NCI-H1092 (cell line): ENCODE results near the gene BID.

ENCODE experiments used
- DNase-seq: peaks from one replicate; lab custom pipeline; 2025; lab: John Stamatoyannopoulos, UW

The BID gene

GRCh38 chr22:17803609-17804270 lies 29.5 kb upstream of the BID start:
- DNase-seq = no peak

GRCh38 chr22:17802822-17803221 lies 28.6 kb upstream of the BID start:
- no peak for DNase-seq

GRCh38 chr22:17802411-17802810 lies 28.1 kb upstream of the BID start:
- no peak for DNase-seq

- no peak for DNase-seq
Measured at GRCh38 chr22:17797721-17798559, 23.7 kb upstream of the BID start.

GRCh38 chr22:17796695-17797094 lies 22.4 kb upstream of the BID start:
- DNase-seq = no peak

GRCh38 chr22:17795661-17796548 lies 21.6 kb upstream of the BID start:
- DNase-seq = no peak

GRCh38 chr22:17794726-17795542 lies 20.7 kb upstream of the BID start:
- no peak for DNase-seq

GRCh38 chr22:17792854-17793434 lies 18.7 kb upstream of the BID start:
- DNase-seq = no peak

- DNase-seq = no peak
Measured at GRCh38 chr22:17792299-17792698, 18.0 kb upstream of the BID start.

- DNase-seq = no peak
Measured at GRCh38 chr22:17791196-17791595, 16.9 kb upstream of the BID start.

GRCh38 chr22:17789379-17790200 lies 15.3 kb upstream of the BID start:
- DNase-seq = no peak

- DNase-seq = no peak
Measured at GRCh38 chr22:17788528-17789378, 14.5 kb upstream of the BID start.

- DNase-seq = no peak
Measured at GRCh38 chr22:17787716-17788330, 13.6 kb upstream of the BID start.

GRCh38 chr22:17787241-17787640 lies 13.0 kb upstream of the BID start:
- no peak for DNase-seq

- no peak for DNase-seq
Measured at GRCh38 chr22:17786435-17787161, 12.3 kb upstream of the BID start.

GRCh38 chr22:17785185-17786184 lies 11.2 kb upstream of the BID start:
- DNase-seq = no peak

- no peak for DNase-seq
Measured at GRCh38 chr22:17784776-17785175, 10.5 kb upstream of the BID start.
